ENCODE data around the gene PTGER1. TPM values are rescaled to one million over a fixed set of nuclear protein-coding genes. Genes with fewer than 3 reads are reported as not detected.
A peak's percentile ranks its signal among the peaks of the same experiment; 100 is the strongest.

Gene PTGER1
- total RNA-seq, 1 donor from 2014 or later = not detected

GRCh38 chr19:14437578-14438140 is 37.5 kb downstream of the PTGER1 start:
- Mint-ChIP-seq H3K27ac (peak overlapping the region; percentile 53), H3K9me3 (no peaks in the 10 kb centered on the region), H3K4me1 (peaks cover 47% of the 10 kb centered on the region), H3K4me3 (no peak overlapping the region), H3K36me3 (ENCODE audit: low read depth) (peaks cover 20% of the 10 kb centered on the region), H3K27me3 (no peaks in the 10 kb centered on the region)
- CTCF ChIA-PET = interaction anchor here (0.9 to 1.0 kb wide), 2 partner anchors 42 to 237 kb away, joined by 3 read pairs; no protein-coding TSS in a partner anchor
- TF ChIP-seq, protein P1, sequence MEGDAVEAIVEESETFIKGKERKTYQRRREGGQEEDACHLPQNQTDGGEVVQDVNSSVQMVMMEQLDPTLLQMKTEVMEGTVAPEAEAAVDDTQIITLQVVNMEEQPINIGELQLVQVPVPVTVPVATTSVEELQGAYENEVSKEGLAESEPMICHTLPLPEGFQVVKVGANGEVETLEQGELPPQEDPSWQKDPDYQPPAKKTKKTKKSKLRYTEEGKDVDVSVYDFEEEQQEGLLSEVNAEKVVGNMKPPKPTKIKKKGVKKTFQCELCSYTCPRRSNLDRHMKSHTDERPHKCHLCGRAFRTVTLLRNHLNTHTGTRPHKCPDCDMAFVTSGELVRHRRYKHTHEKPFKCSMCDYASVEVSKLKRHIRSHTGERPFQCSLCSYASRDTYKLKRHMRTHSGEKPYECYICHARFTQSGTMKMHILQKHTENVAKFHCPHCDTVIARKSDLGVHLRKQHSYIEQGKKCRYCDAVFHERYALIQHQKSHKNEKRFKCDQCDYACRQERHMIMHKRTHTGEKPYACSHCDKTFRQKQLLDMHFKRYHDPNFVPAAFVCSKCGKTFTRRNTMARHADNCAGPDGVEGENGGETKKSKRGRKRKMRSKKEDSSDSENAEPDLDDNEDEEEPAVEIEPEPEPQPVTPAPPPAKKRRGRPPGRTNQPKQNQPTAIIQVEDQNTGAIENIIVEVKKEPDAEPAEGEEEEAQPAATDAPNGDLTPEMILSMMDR (IDR thresholded peaks at IDR 0.05) = no peak
- POLR2A ChIA-PET = interaction anchor here (0.8 kb wide), 1 partner anchor 13 kb away, joined by 7 read pairs; no protein-coding TSS in a partner anchor
- no peak for DNase-seq
- intact Hi-C loops (cut with micrococcal nuclease) = no loop called here
- no peak for ATAC-seq (ENCODE audit: low read depth)

DNA sequence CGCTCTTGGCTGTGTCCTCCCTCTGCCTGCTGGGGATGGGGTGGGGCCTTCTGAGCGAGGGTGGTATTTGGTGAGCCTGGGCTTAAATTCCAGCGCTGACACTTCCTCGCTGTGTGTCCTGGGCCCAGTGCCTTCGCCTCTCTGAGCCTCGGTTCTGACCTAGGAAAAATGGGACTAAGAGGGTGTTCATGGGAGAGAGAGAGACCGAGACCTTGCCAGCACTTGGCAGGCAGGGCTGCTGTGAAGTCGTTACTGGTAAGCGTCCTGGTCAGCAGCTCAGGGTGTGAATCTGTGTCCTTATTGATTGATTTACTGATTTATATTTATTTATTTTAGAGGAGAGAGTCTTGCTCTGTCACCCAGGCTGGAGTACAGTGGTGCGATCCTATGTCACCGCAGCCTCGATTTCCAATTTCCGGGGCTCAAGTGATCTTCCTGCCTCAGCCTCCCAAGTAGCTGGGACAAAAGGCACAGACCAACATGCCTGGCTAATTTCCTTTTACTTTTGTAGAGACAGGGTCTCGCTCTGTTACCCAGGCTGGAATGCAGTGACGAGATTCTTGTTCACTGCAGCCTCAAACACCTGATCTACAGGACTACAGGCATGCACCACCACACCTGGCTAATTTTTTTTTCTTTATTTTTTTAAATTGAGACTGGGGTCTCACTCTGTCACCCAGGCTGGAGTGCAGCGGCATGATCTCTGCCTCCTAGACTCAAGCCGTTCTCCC is 39.7 kb downstream of the PTGER1 start:
- ChIA-PET CTCF (no interaction called here), POLR2A (interaction anchor here (1.2 kb wide), 1 partner anchor 15 kb away, joined by 4 read pairs; no protein-coding TSS in a partner anchor)
- Mint-ChIP-seq H3K27me3 (no peaks in the 10 kb centered on the region), H3K27ac (no peak overlapping the region), H3K9me3 (no peaks in the 10 kb centered on the region), H3K4me3 (peak overlapping the region; percentile 16), H3K36me3 (ENCODE audit: low read depth) (peaks cover 10% of the 10 kb centered on the region), H3K4me1 (peaks cover 51% of the 10 kb centered on the region)
- no peak for DNase-seq
- ATAC-seq (ENCODE audit: low read depth) = no peak
- intact Hi-C loops (cut with micrococcal nuclease) = no loop called here
- TF ChIP-seq, protein P1 (IDR thresholded peaks at IDR 0.05) = no peak

- POLR2A ChIA-PET = interaction anchor here (1.2 to 1.4 kb wide), 3 partner anchors 15 to 588 kb away, joined by 3 to 4 read pairs (median 4); no protein-coding TSS in a partner anchor
- ATAC-seq (ENCODE audit: low read depth) (no peak), DNase-seq (no peak)
- Mint-ChIP-seq H3K4me1 (peaks cover 43% of the 10 kb centered on the region), H3K27me3 (no peaks in the 10 kb centered on the region), H3K27ac (peak overlapping the region; percentile 68), H3K36me3 (ENCODE audit: low read depth) (peaks cover 4% of the 10 kb centered on the region), H3K9me3 (no peaks in the 10 kb centered on the region), H3K4me3 (peak overlapping the region; percentile 77)
- CTCF ChIA-PET = interaction anchor here (1.4 kb wide), 1 partner anchor 298 kb away, joined by 3 read pairs; no protein-coding TSS in a partner anchor
- TF ChIP-seq, protein P1 (IDR thresholded peaks at IDR 0.05) = no peak
- intact Hi-C loops (cut with micrococcal nuclease) = no loop called here
Measured at GRCh38 chr19:14434543-14435319, 40.4 kb downstream of the PTGER1 start.

DNA sequence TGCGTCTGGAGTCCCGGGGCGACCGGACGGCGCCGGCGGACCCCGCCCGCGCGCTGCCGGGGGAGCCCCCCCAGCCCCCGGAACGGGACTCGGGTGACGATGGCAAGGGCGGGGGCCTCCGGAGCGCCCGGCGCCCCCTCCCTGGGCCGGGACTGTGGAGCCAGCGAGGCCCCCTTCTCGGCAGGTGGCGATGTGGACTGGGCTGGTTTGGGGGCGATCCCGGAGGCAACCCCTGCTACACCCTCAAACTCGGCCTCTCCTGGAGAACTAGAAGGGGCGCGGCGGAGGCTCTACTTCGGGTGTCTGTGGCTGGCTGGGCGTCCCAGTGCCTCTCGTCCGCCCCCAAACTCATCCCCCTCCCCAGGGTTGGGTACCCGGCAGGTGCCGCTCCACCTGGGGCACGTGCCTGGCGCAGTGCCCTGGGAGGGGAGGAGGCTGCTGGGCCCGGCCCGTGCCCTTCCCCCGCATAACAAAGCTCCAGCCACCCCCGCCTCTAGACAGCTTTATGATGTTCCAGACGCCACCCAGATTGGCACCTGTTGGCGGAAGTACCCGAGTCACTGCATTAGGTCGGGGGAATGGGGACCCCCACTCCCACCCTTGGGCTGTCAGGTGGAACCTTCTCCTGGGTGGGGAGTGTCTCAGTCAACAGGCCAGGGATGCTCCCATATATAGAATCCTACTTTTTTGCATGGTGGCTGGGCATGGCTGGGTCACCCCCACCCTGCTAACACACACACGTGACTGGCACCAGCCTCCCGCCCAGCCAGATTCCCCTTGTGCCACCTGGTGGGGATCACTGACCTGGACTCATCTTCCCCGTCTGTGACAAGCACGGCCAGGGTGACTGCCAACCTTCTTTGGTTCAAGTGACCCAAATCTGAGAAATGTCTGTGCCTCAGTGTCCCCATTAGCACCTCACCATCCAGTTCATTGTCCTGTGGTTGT is 41.3 kb downstream of the PTGER1 start:
- intact Hi-C loops (cut with micrococcal nuclease) = no loop called here
- H3K4me1 Mint-ChIP-seq = peaks cover 37% of the 10 kb centered on the region
- peak overlapping the region; percentile 77 for H3K4me3 Mint-ChIP-seq
- no peaks in the 10 kb centered on the region for H3K27me3 Mint-ChIP-seq
- ChIA-PET POLR2A (interaction anchor here (0.6 to 1.4 kb wide), 6 partner anchors 14 to 587 kb away, joined by 3 to 8 read pairs (median 4); partner anchors contain the start of gene DNAJB1), CTCF (interaction anchor here (1.4 kb wide), 1 partner anchor 297 kb away, joined by 3 read pairs; no protein-coding TSS in a partner anchor)
- peak; percentile 45 for DNase-seq
- TF ChIP-seq, protein P1 (IDR thresholded peaks at IDR 0.05) = no peak
- no peaks in the 10 kb centered on the region for H3K9me3 Mint-ChIP-seq
- peak; percentile 55 for ATAC-seq (ENCODE audit: low read depth)
- H3K27ac Mint-ChIP-seq = peak overlapping the region; percentile 68
- H3K36me3 Mint-ChIP-seq (ENCODE audit: low read depth) = peaks cover 4% of the 10 kb centered on the region
